HepG2 (cell line): ENCODE measurements around the gene SRF. TPM values are rescaled to one million over a fixed set of nuclear protein-coding genes. Genes with fewer than 3 reads are reported as not detected.

ENCODE experiments used
- ELF1 ChIP-seq: sonication (generic); formaldehyde crosslinking; IDR thresholded peaks from 2 replicates; pipeline ENCODE4 v1.4.0; 2020; ENCODE audit warnings: missing genetic modification reagents
- POLR2G ChIP-seq: fragments of 200-400 bp; formaldehyde crosslinking; IDR thresholded peaks from 2 replicates; pipeline ENCODE4 v1.6.1; 2018; ENCODE audit warnings: mild to moderate bottlenecking, low read depth, low read length, moderate library complexity
- REPIN1 ChIP-seq: sonication (generic); formaldehyde crosslinking; IDR thresholded peaks from 2 replicates; pipeline ENCODE4 v1.8.0; 2022; ENCODE audit warnings: missing genetic modification reagents, low read depth, mild to moderate bottlenecking, borderline replicate concordance
- SALL2 ChIP-seq: sonication (generic); formaldehyde crosslinking; IDR thresholded peaks from 2 replicates; pipeline ENCODE4 v1.8.1; 2023; ENCODE audit warnings: mild to moderate bottlenecking, missing genetic modification reagents, inconsistent platforms
- SMYD3 ChIP-seq: sonication (generic); formaldehyde crosslinking; IDR thresholded peaks from 2 replicates; pipeline ENCODE4 v1.8.1; 2023; ENCODE audit warnings: mild to moderate bottlenecking, missing genetic modification reagents
- TMF1 ChIP-seq: sonication (generic); formaldehyde crosslinking; IDR thresholded peaks from 2 replicates; pipeline ENCODE4 v1.8.1; 2022; ENCODE audit warnings: low read depth, missing genetic modification reagents
- ZBTB38 ChIP-seq: sonication (generic); formaldehyde crosslinking; IDR thresholded peaks from 2 replicates; pipeline ENCODE4 v1.5.1; 2020; ENCODE audit warnings: mild to moderate bottlenecking, missing genetic modification reagents
- ZNF510 ChIP-seq: sonication (generic); formaldehyde crosslinking; IDR thresholded peaks from 2 replicates; pipeline ENCODE4 v1.4.0; 2020; ENCODE audit warnings: low read depth, mild to moderate bottlenecking, missing genetic modification reagents
- ZNF777 ChIP-seq: sonication (generic); formaldehyde crosslinking; IDR thresholded peaks from 2 replicates; pipeline ENCODE4 v1.4.0; 2020; ENCODE audit warnings: missing genetic modification reagents
- ZNF788 ChIP-seq: sonication (generic); formaldehyde crosslinking; IDR thresholded peaks from 2 replicates; pipeline ENCODE4 v1.5.0; 2020; ENCODE audit warnings: mild to moderate bottlenecking, missing genetic modification reagents, borderline replicate concordance
- ZZZ3 ChIP-seq: sonication (generic); formaldehyde crosslinking; IDR thresholded peaks from 2 replicates; pipeline ENCODE4 v1.4.0; 2020; ENCODE audit warnings: missing genetic modification reagents, mild to moderate bottlenecking, borderline replicate concordance
- polyA plus RNA-seq, 8 experiments: library from polyadenylated mRNA; depleted of rRNA in 3 of 8; stranded (reverse) in 7 of 8; unstranded in 1 of 8; fragments of >200 nt; fragmentation: Illumina TruSeq in 4 of 8; extraction: Trizol in 4 of 8; gene quantifications; 2 replicates each; pipeline versions ENCODE4 v1.2.1 to v1.2.3, GENCODE V29; 2011 to 2016; ENCODE audit warnings: low read depth in 4 of 8, missing spikeins in 1 of 8, mixed read lengths in 1 of 8; ENCODE audit not compliant: insufficient read depth in 1 of 8
- total RNA-seq, 5 experiments: library from RNA; depleted of rRNA; stranded (reverse); fragments of >200 nt; fragmentation: Illumina TruSeq; extraction: Trizol; gene quantifications; 2 replicates each; pipeline ENCODE4 v1.2.3, GENCODE V29; 2016; ENCODE audit warnings: low read depth in 1 of 5
- TF ChIP-seq, protein P1 (sequence below): sonication (generic); formaldehyde crosslinking; IDR thresholded peaks from 2 replicates; pipeline ENCODE4 v1.5.0; 2020; ENCODE audit warnings: mild to moderate bottlenecking, missing genetic modification reagents, borderline replicate concordance

Gene SRF
- total and polyA plus RNA-seq, 2 of the 13 experiments (the other 11 are each of a cell fraction or from before 2014, with no cell fraction given): 25.5 to 44.1 TPM

DNA sequence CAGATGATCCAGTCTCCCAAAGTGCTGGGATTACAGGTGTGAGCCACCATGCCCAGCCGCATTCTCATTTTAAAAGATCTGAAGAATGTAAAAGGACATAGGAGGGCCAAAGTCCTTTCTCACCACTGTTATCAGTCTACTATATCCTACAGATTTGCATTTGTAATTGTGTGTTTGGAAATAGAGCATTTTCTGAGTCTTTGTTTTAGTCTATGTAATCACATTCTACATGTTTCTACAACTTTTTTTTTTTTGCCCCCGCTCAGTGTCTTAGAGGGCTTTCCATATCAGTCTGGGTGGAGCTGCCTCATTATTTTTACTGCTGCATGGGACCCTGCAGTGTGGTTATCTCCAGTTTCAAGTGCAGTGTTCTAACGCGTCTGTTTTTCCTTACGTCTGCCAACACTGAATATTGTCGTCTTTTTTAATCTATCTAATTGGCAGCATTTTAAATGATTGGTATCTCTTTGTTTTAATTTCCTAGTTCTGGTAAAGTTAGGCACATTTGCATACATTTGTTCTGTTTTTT, 18.8 kb downstream of the SRF start (continued):
- TF ChIP-seq, protein P1, sequence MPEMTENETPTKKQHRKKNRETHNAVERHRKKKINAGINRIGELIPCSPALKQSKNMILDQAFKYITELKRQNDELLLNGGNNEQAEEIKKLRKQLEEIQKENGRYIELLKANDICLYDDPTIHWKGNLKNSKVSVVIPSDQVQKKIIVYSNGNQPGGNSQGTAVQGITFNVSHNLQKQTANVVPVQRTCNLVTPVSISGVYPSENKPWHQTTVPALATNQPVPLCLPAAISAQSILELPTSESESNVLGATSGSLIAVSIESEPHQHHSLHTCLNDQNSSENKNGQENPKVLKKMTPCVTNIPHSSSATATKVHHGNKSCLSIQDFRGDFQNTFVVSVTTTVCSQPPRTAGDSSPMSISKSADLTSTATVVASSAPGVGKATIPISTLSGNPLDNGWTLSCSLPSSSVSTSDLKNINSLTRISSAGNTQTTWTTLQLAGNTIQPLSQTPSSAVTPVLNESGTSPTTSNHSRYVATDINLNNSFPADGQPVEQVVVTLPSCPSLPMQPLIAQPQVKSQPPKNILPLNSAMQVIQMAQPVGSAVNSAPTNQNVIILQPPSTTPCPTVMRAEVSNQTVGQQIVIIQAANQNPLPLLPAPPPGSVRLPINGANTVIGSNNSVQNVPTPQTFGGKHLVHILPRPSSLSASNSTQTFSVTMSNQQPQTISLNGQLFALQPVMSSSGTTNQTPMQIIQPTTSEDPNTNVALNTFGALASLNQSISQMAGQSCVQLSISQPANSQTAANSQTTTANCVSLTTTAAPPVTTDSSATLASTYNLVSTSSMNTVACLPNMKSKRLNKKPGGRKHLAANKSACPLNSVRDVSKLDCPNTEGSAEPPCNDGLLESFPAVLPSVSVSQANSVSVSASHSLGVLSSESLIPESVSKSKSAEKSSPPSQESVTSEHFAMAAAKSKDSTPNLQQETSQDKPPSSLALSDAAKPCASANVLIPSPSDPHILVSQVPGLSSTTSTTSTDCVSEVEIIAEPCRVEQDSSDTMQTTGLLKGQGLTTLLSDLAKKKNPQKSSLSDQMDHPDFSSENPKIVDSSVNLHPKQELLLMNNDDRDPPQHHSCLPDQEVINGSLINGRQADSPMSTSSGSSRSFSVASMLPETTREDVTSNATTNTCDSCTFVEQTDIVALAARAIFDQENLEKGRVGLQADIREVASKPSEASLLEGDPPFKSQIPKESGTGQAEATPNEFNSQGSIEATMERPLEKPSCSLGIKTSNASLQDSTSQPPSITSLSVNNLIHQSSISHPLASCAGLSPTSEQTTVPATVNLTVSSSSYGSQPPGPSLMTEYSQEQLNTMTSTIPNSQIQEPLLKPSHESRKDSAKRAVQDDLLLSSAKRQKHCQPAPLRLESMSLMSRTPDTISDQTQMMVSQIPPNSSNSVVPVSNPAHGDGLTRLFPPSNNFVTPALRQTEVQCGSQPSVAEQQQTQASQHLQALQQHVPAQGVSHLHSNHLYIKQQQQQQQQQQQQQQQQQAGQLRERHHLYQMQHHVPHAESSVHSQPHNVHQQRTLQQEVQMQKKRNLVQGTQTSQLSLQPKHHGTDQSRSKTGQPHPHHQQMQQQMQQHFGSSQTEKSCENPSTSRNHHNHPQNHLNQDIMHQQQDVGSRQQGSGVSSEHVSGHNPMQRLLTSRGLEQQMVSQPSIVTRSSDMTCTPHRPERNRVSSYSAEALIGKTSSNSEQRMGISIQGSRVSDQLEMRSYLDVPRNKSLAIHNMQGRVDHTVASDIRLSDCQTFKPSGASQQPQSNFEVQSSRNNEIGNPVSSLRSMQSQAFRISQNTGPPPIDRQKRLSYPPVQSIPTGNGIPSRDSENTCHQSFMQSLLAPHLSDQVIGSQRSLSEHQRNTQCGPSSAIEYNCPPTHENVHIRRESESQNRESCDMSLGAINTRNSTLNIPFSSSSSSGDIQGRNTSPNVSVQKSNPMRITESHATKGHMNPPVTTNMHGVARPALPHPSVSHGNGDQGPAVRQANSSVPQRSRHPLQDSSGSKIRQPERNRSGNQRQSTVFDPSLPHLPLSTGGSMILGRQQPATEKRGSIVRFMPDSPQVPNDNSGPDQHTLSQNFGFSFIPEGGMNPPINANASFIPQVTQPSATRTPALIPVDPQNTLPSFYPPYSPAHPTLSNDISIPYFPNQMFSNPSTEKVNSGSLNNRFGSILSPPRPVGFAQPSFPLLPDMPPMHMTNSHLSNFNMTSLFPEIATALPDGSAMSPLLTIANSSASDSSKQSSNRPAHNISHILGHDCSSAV (CRISPR knock-in tag): no peak
- TF ChIP-seq POLR2G (no peak), ZNF777 (CRISPR knock-in tag) (no peak), ZZZ3 (no peak), ZNF788 (CRISPR knock-in tag) (no peak), ZNF510 (CRISPR knock-in tag) (no peak), ZBTB38 (no peak), SALL2 (CRISPR knock-in tag) (no peak), TMF1 (CRISPR knock-in tag) (no peak), SMYD3 (no peak), ELF1 (no peak), REPIN1 (CRISPR knock-in tag) (no peak)
